ENCODE results near the gene AGAP3.

AGAP3 gene

DNA sequence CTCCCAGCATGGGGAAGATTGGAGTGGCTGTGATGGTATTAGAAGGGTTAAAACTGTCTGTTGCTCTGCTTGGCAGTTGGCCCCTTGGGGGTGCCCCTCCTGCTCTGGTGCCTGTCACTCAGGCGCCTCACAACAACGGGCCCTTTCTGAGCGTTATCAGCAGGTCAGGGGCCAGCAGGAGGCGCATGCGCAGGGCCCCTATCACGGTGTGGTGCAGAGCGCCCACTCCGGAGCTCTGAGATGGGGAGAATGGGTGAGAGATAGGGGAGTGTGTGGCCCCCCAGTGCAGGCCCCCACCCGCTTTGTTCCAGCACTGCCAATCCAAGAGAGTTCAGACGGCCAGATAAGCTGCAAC is 56.4 kb downstream of the AGAP3 start:
- H3K4me3 ChIP-seq (ENCODE audit: low read length), result no peak overlapping the region
- H3K36me3 ChIP-seq (ENCODE audit: insufficient read depth, low read length), result peaks cover 14% of the 10 kb centered on the region
- H3K4me1 ChIP-seq (ENCODE audit: insufficient read depth, low read length), result peaks cover 14% of the 10 kb centered on the region
- peaks cover 13% of the 10 kb centered on the region; the same call in 1 of the 2 replicates for H3K27me3 ChIP-seq (ENCODE audit: insufficient read depth, low read length)
- WGBS, result 79% methylated on average over 10 of the region's 10 CpGs
- H3K9ac ChIP-seq (ENCODE audit: low read depth, low read length), result no peak overlapping the region
- H3K9me3 ChIP-seq (ENCODE audit: insufficient read depth, low read depth, low read length), result no peaks in the 10 kb centered on the region
- no peak overlapping the region for H3K27ac ChIP-seq (ENCODE audit: low read depth, low read length)

DNA sequence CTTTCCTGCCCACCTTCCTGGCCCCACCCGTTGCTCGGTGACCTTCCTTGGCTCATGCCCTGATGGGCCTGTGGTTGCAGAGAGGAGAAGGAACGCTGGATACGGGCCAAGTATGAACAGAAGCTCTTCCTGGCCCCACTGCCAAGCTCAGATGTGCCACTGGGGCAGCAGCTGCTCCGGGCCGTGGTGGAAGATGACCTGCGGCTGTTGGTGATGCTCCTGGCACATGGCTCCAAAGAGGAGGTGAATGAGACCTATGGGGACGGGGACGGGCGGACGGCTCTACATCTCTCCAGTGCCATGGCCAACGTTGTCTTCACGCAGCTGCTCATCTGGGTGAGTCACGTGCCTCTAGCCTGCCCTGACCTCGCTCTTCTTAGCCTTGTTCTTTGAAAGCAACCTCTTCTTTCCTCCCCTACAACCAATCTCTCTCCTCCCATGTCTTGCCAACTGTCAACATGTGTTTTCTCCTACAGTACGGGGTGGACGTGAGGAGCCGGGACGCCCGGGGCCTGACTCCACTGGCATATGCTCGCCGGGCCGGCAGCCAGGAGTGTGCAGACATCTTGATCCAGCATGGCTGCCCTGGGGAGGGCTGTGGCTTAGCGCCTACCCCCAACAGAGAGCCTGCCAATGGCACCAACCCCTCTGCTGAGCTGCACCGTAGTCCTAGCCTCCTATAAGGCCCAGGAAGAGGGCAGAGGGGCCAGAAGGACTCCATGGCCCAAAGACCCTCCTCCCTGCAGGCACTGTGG is 57.2 kb downstream of the AGAP3 start:
- WGBS, result 94% methylated on average over 25 of the region's 25 CpGs
- Histone ChIP-seq H3K4me1 (ENCODE audit: insufficient read depth, low read length) (peaks cover 7% of the 10 kb centered on the region), H3K9me3 (ENCODE audit: insufficient read depth, low read depth, low read length) (no peaks in the 10 kb centered on the region)

DNA sequence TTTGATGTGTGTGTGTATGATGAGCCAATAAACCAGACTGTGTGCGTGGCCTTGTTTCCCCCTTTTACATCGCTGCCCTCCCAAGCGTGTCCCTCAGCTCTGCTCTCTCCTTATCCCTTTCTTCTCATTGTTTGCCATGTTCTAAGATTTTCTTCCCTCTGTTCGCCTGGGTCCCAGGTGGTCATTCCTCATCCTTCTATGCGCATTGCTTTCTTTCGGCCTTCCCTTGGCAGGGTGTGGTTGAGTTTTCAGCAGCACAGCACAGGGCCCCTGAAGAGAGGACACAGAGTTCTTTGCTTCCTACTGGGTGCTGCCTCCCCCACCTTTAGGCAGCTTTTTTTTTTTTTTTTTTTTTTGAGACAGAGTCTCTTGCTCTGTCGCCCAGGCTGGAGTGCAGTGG is 58.1 kb downstream of the AGAP3 start:
- Histone ChIP-seq H3K9ac (ENCODE audit: low read depth, low read length) (no peak overlapping the region), H3K27ac (ENCODE audit: low read depth, low read length) (no peak overlapping the region), H3K4me3 (ENCODE audit: low read length) (no peak overlapping the region), H3K9me3 (ENCODE audit: insufficient read depth, low read depth, low read length) (no peaks in the 10 kb centered on the region), H3K4me1 (ENCODE audit: insufficient read depth, low read length) (no peaks in the 10 kb centered on the region), H3K36me3 (ENCODE audit: insufficient read depth, low read length) (peaks cover 14% of the 10 kb centered on the region), H3K27me3 (ENCODE audit: insufficient read depth, low read length) (peaks cover 3% of the 10 kb centered on the region; the same call in 1 of the 2 replicates)
- WGBS, result 92% methylated on average over 7 of the region's 7 CpGs

More for the DNA sequence above, 57.2 kb downstream of the AGAP3 start:
- peaks cover 12% of the 10 kb centered on the region; the same call in 1 of the 2 replicates for H3K27me3 ChIP-seq (ENCODE audit: insufficient read depth, low read length)
- H3K27ac ChIP-seq (ENCODE audit: low read depth, low read length), result no peak overlapping the region
- no peak overlapping the region for H3K9ac ChIP-seq (ENCODE audit: low read depth, low read length)
- H3K4me3 ChIP-seq (ENCODE audit: low read length), result no peak overlapping the region
- H3K36me3 ChIP-seq (ENCODE audit: insufficient read depth, low read length), result peaks cover 14% of the 10 kb centered on the region

DNA sequence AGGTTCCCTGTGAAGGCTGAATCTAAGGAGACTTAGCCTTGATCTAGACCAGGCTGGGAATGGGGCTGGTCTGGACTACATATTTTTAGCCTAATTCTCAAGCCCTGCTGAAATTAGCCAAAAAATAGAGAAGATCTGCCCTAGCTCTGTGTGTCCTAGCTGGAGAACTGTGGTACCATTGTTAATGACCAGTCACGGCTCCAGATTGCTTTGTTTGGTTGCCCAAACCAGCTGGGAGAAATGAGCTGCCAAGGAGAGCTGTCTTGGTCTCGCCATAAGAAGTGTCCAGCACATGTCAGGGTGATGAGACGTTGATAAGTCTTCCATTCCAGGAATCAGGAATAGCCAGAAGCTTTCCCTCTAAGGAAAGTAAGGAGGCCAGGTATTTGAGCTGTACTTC is 60.5 kb downstream of the AGAP3 start:
- no peaks in the 10 kb centered on the region for H3K9me3 ChIP-seq (ENCODE audit: insufficient read depth, low read depth, low read length)
- no peaks in the 10 kb centered on the region for H3K4me1 ChIP-seq (ENCODE audit: insufficient read depth, low read length)
- WGBS, result 91% methylated on average over 3 of the region's 3 CpGs
- H3K36me3 ChIP-seq (ENCODE audit: insufficient read depth, low read length), result peaks cover 11% of the 10 kb centered on the region
- no peak overlapping the region for H3K9ac ChIP-seq (ENCODE audit: low read depth, low read length)
- peaks cover 12% of the 10 kb centered on the region for H3K27me3 ChIP-seq (ENCODE audit: insufficient read depth, low read length)
- no peak overlapping the region for H3K27ac ChIP-seq (ENCODE audit: low read depth, low read length)
- no peak overlapping the region for H3K4me3 ChIP-seq (ENCODE audit: low read length)

DNA sequence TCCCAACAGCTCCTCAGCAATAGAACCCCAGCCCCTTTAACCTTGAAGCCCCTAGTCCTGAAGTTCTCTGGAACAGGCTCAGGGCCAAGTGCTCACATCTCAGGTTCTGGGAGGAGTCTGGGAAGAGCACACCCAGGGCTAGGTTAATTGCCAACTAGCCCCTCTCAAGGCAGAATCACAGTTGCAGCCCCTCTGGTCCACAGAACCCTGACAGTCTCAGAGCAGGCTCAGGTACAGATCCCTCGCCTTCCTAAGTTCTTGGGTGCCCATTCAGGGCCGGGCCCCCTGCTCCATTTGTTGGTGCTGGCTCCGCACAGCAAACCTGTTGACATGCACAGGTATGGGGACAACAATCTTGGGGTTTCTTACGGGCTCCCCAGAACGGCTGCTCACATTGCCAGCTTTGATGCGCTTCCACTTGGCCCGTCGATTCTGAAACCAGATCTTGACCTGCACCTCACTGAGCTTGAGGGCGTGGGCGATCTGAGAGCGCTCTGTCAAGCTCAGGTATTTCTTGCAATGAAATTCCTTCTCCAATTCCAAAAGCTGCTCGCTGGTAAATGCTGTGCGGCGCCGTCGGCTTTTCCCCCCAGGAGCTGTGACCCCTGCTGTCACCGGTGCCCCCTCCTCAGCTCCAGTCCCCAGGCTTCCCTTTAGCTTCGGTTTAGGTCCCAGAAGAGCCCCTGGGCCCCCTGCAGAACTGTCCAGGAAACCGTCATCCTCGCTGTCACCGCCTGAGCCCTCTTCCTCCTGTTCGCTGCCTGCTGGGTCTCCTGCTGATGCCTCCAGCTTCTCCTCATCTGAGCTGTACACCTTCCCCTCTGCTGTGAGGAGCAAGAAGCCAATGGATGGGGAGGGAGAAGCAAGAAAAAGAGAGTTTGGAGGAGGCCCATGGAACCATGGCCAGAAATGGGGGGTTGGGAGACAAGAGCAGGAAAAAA is 62.3 kb downstream of the AGAP3 start:
- Histone ChIP-seq H3K4me1 (ENCODE audit: insufficient read depth, low read length) (no peaks in the 10 kb centered on the region), H3K36me3 (ENCODE audit: insufficient read depth, low read length) (peaks cover 8% of the 10 kb centered on the region), H3K9ac (ENCODE audit: low read depth, low read length) (no peak overlapping the region), H3K9me3 (ENCODE audit: insufficient read depth, low read depth, low read length) (no peaks in the 10 kb centered on the region), H3K27ac (ENCODE audit: low read depth, low read length) (no peak overlapping the region), H3K27me3 (ENCODE audit: insufficient read depth, low read length) (peaks cover 15% of the 10 kb centered on the region), H3K4me3 (ENCODE audit: low read length) (no peak overlapping the region)
- WGBS, result 87% methylated on average over 22 of the region's 22 CpGs

DNA sequence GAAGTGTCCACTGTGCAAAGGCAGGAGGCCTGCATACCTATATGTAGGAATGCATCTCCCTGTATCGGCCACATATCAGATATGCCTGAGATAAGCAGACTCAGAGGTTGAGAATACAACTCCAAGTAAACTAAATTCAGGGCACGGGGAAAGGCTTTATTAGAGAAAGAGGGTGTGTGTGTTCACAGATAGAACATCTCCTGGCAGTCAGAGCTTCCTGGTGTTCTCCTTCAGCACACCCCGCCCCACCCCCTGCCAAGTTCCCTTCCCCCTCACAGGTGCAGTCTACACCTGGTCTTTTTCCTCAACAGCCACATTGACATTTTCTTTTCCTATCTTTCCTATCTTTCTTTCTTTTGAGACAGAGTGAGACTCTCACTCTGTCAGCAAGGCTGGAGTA is 64.1 kb downstream of the AGAP3 start:
- WGBS, result 91% methylated on average over 3 of the region's 3 CpGs
- Histone ChIP-seq H3K27me3 (ENCODE audit: insufficient read depth, low read length) (peaks cover 15% of the 10 kb centered on the region), H3K36me3 (ENCODE audit: insufficient read depth, low read length) (no peaks in the 10 kb centered on the region), H3K27ac (ENCODE audit: low read depth, low read length) (no peak overlapping the region), H3K4me3 (ENCODE audit: low read length) (no peak overlapping the region), H3K4me1 (ENCODE audit: insufficient read depth, low read length) (no peaks in the 10 kb centered on the region), H3K9me3 (ENCODE audit: insufficient read depth, low read depth, low read length) (no peaks in the 10 kb centered on the region), H3K9ac (ENCODE audit: low read depth, low read length) (no peak overlapping the region)

DNA sequence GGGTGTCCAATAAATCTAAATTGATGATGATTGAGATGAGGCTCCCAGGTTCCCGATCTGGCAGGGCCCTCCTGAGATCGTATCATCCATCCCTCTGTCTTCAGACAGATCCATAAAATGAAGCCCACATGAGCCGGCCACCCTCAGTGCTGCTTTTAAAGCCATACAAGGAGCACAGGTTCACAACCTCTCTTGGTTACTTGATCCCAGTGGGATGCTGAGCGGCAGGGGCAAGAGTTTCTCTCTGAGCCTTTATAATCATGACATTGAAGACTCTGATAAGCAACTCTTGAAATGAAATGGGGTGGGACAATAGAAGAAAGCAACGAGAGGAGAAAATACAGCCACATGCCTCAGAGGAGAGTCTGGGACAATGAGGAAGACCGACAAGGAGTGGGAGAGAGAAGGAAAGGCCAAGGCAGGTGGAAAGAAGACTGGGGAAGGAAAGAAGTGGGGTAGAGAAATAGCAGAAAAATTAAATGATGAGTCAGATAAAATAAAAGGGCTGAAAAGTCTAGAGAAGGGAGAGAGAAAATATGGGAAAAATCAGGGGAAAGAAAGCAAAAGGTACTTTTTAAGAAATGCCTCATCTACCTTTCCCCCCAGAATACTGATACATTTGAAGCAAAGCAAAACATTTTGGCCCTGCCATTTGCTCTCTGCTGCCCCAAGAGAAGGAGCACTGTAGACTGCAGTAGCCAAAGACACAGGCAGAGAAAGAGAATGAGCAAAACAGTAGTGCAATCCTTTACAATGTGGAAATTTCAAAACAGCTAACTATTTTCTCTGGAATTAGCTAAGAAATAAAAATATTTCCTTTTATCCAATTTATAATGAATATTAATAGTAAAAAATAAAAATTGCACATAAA is 66.6 kb downstream of the AGAP3 start:
- no peak overlapping the region for H3K4me3 ChIP-seq (ENCODE audit: low read length)
- no peaks in the 10 kb centered on the region for H3K4me1 ChIP-seq (ENCODE audit: insufficient read depth, low read length)
- no peaks in the 10 kb centered on the region for H3K9me3 ChIP-seq (ENCODE audit: insufficient read depth, low read depth, low read length)
- H3K27me3 ChIP-seq (ENCODE audit: insufficient read depth, low read length), result peaks cover 22% of the 10 kb centered on the region
- WGBS, result 74% methylated on average over 6 of the region's 6 CpGs
- no peaks in the 10 kb centered on the region for H3K36me3 ChIP-seq (ENCODE audit: insufficient read depth, low read length)
- H3K27ac ChIP-seq (ENCODE audit: low read depth, low read length), result no peak overlapping the region
- no peak overlapping the region for H3K9ac ChIP-seq (ENCODE audit: low read depth, low read length)

DNA sequence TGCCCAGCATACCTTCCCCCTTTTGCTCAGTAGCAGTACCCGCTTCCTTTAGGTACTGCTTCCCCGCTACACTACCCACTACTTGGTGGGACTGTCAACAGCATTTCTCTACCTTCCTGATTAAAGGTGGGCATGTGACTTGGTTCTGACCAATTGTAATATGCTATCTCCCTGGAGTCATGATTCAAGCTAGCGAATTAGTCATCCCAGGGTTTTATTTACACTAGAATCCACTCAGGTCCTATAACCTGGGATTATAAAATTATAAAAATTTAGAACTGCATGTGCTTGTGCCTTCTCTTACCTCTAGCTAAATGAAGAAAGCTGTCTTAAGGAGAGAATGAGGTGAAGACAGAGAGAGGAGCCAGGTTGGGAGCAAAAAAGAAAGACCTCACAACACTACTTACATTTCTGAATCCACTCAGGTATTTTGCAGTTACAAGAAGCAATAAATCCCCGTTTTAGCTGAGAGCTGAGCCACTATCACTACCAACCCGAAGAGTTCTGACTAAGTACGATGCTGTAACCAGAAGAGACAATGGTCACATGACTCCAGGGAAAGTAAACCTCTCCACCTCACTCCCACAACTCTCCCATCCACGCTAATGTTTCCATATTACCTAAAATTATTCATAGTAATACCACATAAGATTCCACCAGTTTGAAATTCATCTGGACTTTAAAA is 71.5 kb downstream of the AGAP3 start:
- 80% methylated on average over 7 of the region's 7 CpGs for WGBS
- H3K27me3 ChIP-seq (ENCODE audit: insufficient read depth, low read length), result peaks cover 55% of the 10 kb centered on the region

DNA sequence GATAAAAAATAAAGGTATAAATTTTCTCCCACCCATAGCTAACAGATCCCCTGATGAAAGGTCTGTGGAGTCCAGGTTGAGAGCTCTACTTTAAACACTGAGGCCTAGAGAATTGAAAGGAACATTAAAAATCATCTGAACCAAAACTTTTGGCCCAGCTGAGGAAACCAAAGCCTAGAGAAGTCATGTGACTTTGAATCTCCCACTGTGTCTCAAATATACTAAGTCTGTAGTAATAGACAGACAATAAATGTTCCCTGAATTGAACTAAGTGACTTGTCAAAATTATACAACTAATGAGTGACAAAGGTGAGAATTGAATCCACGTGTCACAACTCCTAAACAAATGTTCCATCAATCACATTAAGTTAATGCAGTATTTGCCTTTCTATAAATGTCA is 75.5 kb downstream of the AGAP3 start:
- peaks cover 95% of the 10 kb centered on the region for H3K27me3 ChIP-seq (ENCODE audit: insufficient read depth, low read length)
- no peak overlapping the region for H3K4me3 ChIP-seq (ENCODE audit: low read length)
- H3K36me3 ChIP-seq (ENCODE audit: insufficient read depth, low read length), result no peaks in the 10 kb centered on the region
- H3K9ac ChIP-seq (ENCODE audit: low read depth, low read length), result no peak overlapping the region
- WGBS, result 86% methylated on average over 1 of the region's 1 CpG
- H3K4me1 ChIP-seq (ENCODE audit: insufficient read depth, low read length), result no peaks in the 10 kb centered on the region
- H3K9me3 ChIP-seq (ENCODE audit: insufficient read depth, low read depth, low read length), result no peaks in the 10 kb centered on the region
- no peak overlapping the region for H3K27ac ChIP-seq (ENCODE audit: low read depth, low read length)

More for the DNA sequence above, 71.5 kb downstream of the AGAP3 start:
- Histone ChIP-seq H3K9ac (ENCODE audit: low read depth, low read length) (no peak overlapping the region), H3K36me3 (ENCODE audit: insufficient read depth, low read length) (no peaks in the 10 kb centered on the region), H3K4me3 (ENCODE audit: low read length) (no peak overlapping the region), H3K9me3 (ENCODE audit: insufficient read depth, low read depth, low read length) (no peaks in the 10 kb centered on the region), H3K4me1 (ENCODE audit: insufficient read depth, low read length) (no peaks in the 10 kb centered on the region), H3K27ac (ENCODE audit: low read depth, low read length) (no peak overlapping the region)

DNA sequence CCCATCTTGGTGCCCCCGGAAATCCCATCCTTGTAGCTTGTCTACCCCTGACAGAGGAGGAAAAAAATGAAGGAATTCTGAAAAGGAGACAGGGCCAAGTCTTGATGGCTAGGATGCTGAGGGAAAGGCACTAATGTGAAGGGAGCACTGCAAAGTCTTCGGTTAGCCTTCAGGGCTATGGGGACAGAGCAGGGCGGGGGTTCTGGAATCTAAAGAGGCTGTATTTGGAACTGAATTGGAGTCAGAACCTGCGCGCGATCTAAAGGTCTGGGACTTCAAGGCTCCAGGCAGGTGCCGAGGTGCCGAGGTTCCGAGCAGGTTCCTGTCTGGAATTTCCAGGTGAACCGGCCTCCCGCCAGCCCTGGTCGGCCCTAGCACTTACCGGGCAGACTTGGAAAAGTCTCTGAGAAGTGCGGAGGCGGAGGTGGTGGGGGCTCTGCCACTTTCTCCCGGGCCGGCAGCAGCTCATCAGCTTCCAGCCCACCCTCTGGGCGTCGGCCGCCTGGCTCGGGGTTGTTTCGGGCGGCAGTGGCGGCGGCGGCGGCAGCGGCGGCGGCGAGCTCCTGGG is 80.4 kb downstream of the AGAP3 start:
- H3K36me3 ChIP-seq (ENCODE audit: insufficient read depth, low read length), result no peaks in the 10 kb centered on the region
- WGBS, result 5% methylated on average over 31 of the region's 31 CpGs
- peaks cover 99% of the 10 kb centered on the region for H3K27me3 ChIP-seq (ENCODE audit: insufficient read depth, low read length)
- H3K27ac ChIP-seq (ENCODE audit: low read depth, low read length), result no peak overlapping the region
- H3K4me3 ChIP-seq (ENCODE audit: low read length), result peak overlapping the region; percentile 59
- H3K4me1 ChIP-seq (ENCODE audit: insufficient read depth, low read length), result 0 out of 2 replicates have a peak, but pooled peaks cover 5% of the 10 kb centered on the region
- no peak overlapping the region for H3K9ac ChIP-seq (ENCODE audit: low read depth, low read length)
- H3K9me3 ChIP-seq (ENCODE audit: insufficient read depth, low read depth, low read length), result no peaks in the 10 kb centered on the region

All from HUES64 (cell line).